ENCODE results near the gene LRMDA.

DNA sequence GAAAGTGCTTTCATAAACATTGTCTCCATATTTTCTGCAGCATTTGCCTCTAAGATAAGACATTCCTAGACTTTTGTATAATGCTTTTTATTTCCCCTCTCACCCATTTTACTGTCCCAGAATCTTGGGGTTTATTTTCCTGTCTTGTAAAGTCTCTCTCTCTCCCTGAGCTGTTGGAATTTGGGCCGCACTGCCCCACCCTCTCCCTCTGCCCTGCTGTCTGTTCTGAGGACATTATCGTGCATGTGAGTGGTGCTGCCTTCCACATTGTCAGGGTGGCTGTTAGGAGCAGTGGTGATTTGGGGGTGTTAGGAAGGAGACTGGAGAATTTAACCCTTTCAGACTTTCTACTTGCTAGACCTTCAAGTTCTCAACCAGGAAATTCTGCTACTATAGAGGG lies 16.7 kb downstream of the LRMDA start:
- TF ChIP-seq, protein P1, sequence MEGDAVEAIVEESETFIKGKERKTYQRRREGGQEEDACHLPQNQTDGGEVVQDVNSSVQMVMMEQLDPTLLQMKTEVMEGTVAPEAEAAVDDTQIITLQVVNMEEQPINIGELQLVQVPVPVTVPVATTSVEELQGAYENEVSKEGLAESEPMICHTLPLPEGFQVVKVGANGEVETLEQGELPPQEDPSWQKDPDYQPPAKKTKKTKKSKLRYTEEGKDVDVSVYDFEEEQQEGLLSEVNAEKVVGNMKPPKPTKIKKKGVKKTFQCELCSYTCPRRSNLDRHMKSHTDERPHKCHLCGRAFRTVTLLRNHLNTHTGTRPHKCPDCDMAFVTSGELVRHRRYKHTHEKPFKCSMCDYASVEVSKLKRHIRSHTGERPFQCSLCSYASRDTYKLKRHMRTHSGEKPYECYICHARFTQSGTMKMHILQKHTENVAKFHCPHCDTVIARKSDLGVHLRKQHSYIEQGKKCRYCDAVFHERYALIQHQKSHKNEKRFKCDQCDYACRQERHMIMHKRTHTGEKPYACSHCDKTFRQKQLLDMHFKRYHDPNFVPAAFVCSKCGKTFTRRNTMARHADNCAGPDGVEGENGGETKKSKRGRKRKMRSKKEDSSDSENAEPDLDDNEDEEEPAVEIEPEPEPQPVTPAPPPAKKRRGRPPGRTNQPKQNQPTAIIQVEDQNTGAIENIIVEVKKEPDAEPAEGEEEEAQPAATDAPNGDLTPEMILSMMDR (IDR thresholded peaks at IDR 0.05; ENCODE audit: low read depth, low read length): no peak
- no peak for TF ChIP-seq EZH2phosphoT487 (IDR thresholded peaks at IDR 0.05; ENCODE audit: low read depth)

Measured in OCI-LY3 (cell line).